GM18873 (cell line): Measurements from ENCODE around the gene ZC3H7A.

Experiments used
- ATAC-seq: cut with Tn5 transposase; IDR thresholded peaks from one replicate; pipeline ENCODE4 v1.9.1; 2021; ENCODE audit warnings: mild to moderate bottlenecking, moderate library complexity, moderate number of reproducible peaks; ENCODE audit not compliant: unreplicated experiment, low FRiP score

The ZC3H7A gene

GRCh38 chr16:11707679-11708197 lies 89.3 kb downstream of the ZC3H7A start:
- ATAC-seq, result no peak

GRCh38 chr16:11706180-11706742 lies 90.8 kb downstream of the ZC3H7A start:
- ATAC-seq, result peak; percentile 52

- no peak for ATAC-seq
Observed at GRCh38 chr16:11705311-11706025, 91.6 kb downstream of the ZC3H7A start.
